Mesothelial cell of epicardium (in vitro differentiated cells): ENCODE results near the gene IL17REL. TPM values are rescaled to one million over a fixed set of nuclear protein-coding genes. Genes with fewer than 3 reads are reported as not detected.

Source experiments
- DNase-seq, 2 experiments: peaks; one replicate each; pipeline ENCODE4 v3.0.0; 2021; ENCODE audit warnings: low spot score in 2 of 2; ENCODE audit not compliant: unreplicated experiment in 2 of 2
- H3K27ac Mint-ChIP-seq: 2 replicates; pipeline ENCODE4 v1.8.0; 2021; ENCODE audit warnings: mixed read lengths
- H3K27me3 Mint-ChIP-seq: 2 replicates; pipeline ENCODE4 v1.8.0; 2021; ENCODE audit warnings: low read depth, mixed read lengths
- H3K36me3 Mint-ChIP-seq: 2 replicates; pipeline ENCODE4 v1.8.0; 2021; ENCODE audit warnings: mixed read lengths
- H3K4me1 Mint-ChIP-seq: 2 replicates; pipeline ENCODE4 v1.8.0; 2021; ENCODE audit warnings: mixed read lengths
- H3K4me3 Mint-ChIP-seq: 2 replicates; pipeline ENCODE4 v1.8.0; 2021; ENCODE audit warnings: mild to moderate bottlenecking, moderate library complexity, mixed read lengths
- H3K9me3 Mint-ChIP-seq: 2 replicates; pipeline ENCODE4 v1.8.0; 2021; ENCODE audit warnings: mixed read lengths
- CTCF ChIP-seq: fragments of 200-600 bp; sonication (generic); IDR thresholded peaks from one replicate; pipeline ENCODE4 v1.5.0; 2021; ENCODE audit warnings: antibody characterized with exemption; ENCODE audit not compliant: unreplicated experiment
- total RNA-seq: library from RNA; stranded (reverse); gene quantifications from 3 replicates; pipeline ENCODE4 v1.2.1, GENCODE V29; 2021

IL17REL gene
- total RNA-seq, 1 donor from 2014 or later: 0.31 TPM

DNA sequence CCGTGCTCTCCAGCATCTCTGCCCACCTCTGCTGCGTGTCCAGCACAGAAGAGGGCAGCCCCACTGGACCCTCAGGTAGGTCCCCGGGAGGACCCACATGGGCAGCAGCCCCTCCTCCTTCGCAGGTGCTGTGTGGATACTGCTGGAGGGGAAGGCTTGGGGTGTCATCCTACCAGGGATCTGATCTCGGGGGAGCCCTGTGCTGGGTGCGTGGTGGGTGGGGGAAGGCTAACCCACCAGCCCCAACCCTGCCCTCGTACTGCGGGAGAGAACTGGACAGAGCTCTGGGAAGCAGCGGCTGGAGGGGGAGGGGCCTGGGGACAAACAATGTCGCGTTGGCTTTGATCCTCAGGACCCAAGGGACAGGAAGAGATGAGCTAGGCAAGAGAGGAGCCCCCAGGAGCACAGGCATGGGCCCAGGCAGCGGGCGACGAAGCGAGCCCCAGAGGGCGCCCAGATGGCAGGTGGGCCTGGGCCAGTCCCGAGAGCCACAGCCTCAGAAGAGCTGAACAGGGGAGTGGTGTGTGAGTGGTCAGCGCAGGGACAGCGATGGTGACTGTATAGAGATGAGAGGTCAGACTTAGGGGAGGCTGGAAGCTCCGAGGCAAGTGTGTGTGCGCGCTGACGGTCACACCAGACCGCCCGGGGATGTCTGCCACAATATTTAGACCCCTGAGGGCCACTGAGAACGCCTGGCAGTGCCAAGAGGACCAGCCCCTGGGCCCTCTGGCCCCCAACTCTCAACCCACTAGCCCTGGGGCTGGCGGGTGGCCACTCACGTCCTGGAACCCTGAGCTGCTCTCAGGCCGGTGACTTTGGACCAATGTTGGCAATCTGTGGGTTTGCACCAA is 53.4 kb downstream of the IL17REL start:
- TF ChIP-seq CTCF: no peak
- no peak for DNase-seq
- Mint-ChIP-seq H3K27me3 (no peaks in the 10 kb centered on the region), H3K36me3 (peaks cover 3% of the 10 kb centered on the region), H3K27ac (peak overlapping the region; percentile 34), H3K4me3 (peak overlapping the region; percentile 53), H3K9me3 (no peaks in the 10 kb centered on the region), H3K4me1 (peaks cover 42% of the 10 kb centered on the region)

- no peaks in the 10 kb centered on the region for H3K9me3 Mint-ChIP-seq
- H3K4me1 Mint-ChIP-seq: peaks cover 37% of the 10 kb centered on the region
- no peaks in the 10 kb centered on the region for H3K36me3 Mint-ChIP-seq
- H3K4me3 Mint-ChIP-seq: peak overlapping the region; percentile 53
- H3K27ac Mint-ChIP-seq: peak overlapping the region; percentile 53
- H3K27me3 Mint-ChIP-seq: no peaks in the 10 kb centered on the region
- no peak for TF ChIP-seq CTCF
- no peak for DNase-seq
These were observed 54.1 kb downstream of the IL17REL start for GRCh38 chr22:49958366-49958921.

- Mint-ChIP-seq H3K4me3 (no peak overlapping the region), H3K27ac (peak overlapping the region; percentile 53), H3K4me1 (peaks cover 34% of the 10 kb centered on the region), H3K27me3 (no peaks in the 10 kb centered on the region), H3K36me3 (no peaks in the 10 kb centered on the region), H3K9me3 (no peaks in the 10 kb centered on the region)
- DNase-seq: no peak
- no peak for TF ChIP-seq CTCF
These were observed 54.7 kb downstream of the IL17REL start for GRCh38 chr22:49957826-49958365.

DNA sequence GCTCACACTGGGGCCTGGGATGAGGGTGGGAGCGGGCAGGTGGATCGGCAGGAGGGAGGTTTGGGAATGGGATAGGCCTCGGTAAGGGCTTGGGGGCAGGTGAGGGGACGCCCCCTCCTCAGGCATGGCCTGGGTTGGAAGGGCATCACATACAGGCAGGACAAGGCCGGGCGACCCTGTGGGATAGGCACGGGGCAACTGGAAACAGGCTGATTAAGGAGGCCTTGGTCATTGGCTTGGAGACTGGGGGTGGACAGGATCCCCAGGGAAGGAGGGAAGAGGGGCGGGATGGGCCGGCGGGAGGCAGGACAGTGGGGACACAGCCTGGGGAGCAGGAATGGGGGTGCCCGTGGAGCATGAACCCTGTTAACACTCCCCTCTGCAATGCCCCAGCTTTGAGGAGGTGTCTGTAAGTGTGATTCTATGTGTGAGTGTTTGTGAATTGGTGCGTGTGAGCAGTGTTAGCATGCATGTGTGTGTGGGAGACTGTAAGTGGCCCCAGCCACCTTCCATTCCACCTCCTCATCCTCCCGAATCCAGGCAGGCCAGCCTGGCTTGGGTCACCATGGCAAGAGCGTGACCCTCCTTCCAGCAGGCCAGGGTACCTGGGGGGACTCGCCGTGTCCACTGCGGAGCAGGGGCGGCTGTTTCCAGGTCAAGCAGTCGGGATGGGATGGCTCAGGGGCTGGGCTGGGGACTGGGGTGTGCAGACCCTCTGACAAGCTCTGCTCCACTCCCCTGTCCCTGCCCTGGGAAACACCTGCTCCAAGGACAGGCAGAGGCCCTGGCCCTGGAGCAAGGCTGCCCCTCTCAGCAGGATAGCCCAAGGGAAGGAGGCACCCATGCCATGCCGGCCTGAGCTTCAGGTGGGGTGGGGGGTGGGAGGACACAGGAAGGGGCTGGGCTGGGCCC is 55.4 kb downstream of the IL17REL start:
- Mint-ChIP-seq H3K4me3 (no peak overlapping the region), H3K9me3 (no peaks in the 10 kb centered on the region), H3K27me3 (no peaks in the 10 kb centered on the region), H3K4me1 (peaks cover 38% of the 10 kb centered on the region), H3K36me3 (no peaks in the 10 kb centered on the region), H3K27ac (peak overlapping the region; percentile 67)
- TF ChIP-seq CTCF: no peak
- no peak for DNase-seq

GRCh38 chr22:49956418-49956770 is 56.2 kb downstream of the IL17REL start:
- no peaks in the 10 kb centered on the region for H3K9me3 Mint-ChIP-seq
- no peak overlapping the region for H3K4me3 Mint-ChIP-seq
- H3K4me1 Mint-ChIP-seq: peaks cover 42% of the 10 kb centered on the region
- DNase-seq: no peak
- peak overlapping the region; percentile 67 for H3K27ac Mint-ChIP-seq
- H3K36me3 Mint-ChIP-seq: no peaks in the 10 kb centered on the region
- no peak for TF ChIP-seq CTCF
- no peaks in the 10 kb centered on the region for H3K27me3 Mint-ChIP-seq
